ENCODE measurements around the gene ZFP36L2.

The ZFP36L2 gene, protein sequence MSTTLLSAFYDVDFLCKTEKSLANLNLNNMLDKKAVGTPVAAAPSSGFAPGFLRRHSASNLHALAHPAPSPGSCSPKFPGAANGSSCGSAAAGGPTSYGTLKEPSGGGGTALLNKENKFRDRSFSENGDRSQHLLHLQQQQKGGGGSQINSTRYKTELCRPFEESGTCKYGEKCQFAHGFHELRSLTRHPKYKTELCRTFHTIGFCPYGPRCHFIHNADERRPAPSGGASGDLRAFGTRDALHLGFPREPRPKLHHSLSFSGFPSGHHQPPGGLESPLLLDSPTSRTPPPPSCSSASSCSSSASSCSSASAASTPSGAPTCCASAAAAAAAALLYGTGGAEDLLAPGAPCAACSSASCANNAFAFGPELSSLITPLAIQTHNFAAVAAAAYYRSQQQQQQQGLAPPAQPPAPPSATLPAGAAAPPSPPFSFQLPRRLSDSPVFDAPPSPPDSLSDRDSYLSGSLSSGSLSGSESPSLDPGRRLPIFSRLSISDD

DNA sequence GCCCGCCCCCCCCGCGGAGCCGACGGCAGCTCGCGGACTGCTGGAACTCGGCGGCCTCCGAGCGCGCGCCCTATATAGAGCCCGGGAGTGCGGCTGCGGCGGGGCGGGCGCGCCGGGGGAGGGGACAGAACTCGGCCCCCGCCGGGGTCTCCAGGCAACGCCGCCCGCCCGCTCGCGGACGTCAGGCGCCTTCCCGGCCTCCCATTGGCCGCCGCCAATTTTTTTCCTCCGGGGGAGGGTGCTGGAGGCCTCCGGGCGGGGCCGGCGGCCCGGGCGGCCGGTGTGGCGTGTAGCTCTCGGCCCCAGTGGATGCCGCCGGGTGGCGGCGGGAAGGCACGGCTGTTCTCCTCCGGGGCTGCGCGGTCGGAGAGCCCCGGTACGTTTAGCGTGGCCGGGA lies at the start of gene ZFP36L2:
ZFP36L2 (minus strand) TSS at position 49 of the 397 bp plus-strand sequence. CDS start 291 bp downstream, outside the sequence.
- DNase-seq, result peak; percentile 85 to 96

- no peak for DNase-seq
Measured at GRCh38 chr2:43274721-43275120, 48.3 kb upstream of the ZFP36L2 start.

DNA sequence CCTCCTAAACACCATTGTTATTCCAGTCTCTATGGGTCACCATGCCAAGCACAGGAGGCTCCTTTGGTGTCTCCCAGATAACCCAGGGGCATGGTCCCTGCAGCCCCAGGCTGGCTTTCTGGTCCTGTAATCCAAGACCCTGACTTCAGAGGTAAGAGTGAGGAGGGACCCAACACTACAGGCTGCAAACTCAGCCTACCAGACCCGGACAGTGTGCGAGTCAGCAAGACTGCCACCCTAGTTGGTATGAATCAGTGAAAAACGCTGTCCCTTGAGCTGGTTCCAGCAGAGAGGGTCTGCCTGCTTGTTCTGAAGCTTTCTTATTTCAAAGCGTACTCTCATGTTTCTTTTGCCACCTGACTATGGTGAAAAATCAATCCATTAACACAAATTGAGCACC lies 47.6 kb upstream of the ZFP36L2 start:
- DNase-seq, result no peak

DNA sequence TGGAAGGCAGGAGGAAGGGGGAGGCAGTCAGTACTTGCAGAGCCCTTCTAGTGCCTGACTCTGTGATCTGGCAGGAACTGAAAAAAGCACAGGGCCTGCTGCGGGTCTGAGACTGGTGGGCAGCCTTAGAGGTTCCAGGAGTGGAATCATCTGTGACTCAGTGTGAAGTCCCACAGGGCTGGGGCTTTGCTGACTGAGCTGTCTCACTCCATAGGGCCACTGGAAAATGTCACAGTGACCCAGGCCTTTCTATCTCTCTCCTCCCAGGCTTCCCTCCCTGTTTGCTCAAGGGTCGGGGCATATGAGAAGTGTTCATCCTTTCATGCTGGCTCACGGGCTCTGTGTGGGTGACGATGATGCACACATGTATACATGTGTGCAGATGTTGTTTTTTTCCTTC lies 47.1 kb upstream of the ZFP36L2 start:
- DNase-seq, result no peak

GRCh38 chr2:43270930-43271615 lies 44.7 kb upstream of the ZFP36L2 start:
- no peak for DNase-seq

GRCh38 chr2:43270461-43270860 lies 44.1 kb upstream of the ZFP36L2 start:
- no peak for DNase-seq

DNA sequence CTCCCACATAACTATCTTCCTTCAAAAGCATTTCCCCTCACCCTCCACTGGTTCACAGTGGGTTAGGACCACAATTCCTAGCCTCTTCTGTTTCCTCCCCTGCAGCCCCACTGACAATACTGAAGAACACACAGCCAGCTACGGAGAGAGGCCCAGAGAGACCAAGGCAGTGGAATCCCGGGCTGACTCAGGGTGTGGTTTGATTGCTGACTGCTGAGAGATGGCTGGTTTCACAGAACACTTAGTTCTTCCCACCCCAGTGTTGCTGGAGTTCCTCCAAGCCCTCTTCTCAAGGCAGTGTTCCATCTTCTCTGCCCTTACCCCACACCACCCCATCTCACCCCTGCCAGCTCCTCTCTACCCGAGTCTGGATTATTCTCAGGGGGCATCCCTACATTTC lies 43.3 kb upstream of the ZFP36L2 start:
- DNase-seq, result no peak

GRCh38 chr2:43269074-43269572 lies 42.7 kb upstream of the ZFP36L2 start:
- DNase-seq, result no peak

DNA sequence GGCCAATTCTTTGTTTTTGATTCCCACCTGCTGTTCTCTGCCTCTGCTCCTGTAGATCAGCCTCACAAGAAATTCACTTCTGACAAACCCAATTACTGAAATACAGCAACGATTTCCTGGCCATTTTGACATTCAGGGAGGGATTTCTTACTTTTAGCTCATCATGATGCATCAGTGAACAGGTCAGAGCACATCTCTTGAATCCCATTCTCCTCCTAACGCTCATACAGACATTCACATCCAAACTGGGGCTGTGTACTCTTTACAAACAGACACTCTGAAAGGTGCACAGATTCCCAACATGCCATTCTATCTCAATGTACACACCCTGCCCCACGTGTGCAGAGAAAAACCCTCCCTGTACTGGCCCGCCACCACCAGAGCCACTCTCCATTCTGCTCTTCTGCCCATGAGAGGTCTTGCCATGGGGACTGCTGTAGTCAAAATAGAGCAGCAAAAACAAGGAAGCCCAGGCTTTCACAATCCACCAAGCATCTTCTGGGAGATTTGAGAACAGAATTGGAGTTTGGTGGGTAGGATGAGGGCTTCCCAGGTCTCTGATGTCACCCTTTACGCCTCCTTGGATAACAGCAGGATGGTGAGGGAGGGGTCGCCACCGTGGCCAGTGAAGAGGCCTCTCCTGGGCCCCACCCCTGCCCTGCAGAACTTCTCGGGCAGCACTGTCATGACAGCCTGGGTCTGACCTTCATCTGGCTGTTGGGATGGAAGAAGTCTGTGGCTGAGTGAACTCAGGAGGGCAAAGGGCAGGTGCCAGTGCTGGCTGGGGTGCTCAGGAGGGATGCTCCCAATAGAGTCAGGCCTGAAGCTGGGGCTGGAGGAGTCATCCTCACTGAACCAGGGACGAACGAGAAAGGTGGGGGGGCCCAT lies 41.9 kb upstream of the ZFP36L2 start:
- no peak for DNase-seq

GRCh38 chr2:43267381-43267780 lies 41.0 kb upstream of the ZFP36L2 start:
- no peak for DNase-seq

- DNase-seq, result no peak
Measured at GRCh38 chr2:43266711-43267111, 40.3 kb upstream of the ZFP36L2 start.

- DNase-seq, result no peak
Measured at GRCh38 chr2:43265421-43265820, 39.0 kb upstream of the ZFP36L2 start.

GRCh38 chr2:43265001-43265400 lies 38.6 kb upstream of the ZFP36L2 start:
- DNase-seq, result no peak

- DNase-seq, result no peak
Measured at GRCh38 chr2:43262951-43263350, 36.5 kb upstream of the ZFP36L2 start.

DNA sequence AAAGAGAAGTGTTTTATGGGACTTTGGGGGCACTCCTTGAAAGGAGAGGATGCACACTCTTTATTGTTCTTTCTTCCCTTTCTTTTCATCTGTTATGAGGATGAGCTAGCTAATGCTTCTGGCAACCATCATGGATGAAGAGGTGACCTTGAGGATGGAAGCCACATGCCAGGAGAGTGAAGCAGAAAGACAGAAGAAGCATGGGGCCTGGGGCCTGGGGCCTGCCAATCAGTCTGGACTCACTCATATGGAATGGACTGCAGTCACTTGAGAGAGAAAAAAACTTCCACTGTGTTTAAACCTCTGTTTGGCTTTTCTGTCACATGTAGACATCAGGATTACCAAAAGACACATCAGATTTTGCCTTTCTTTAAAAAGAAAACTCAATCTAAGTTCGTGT lies 35.8 kb upstream of the ZFP36L2 start:
- DNase-seq, result no peak

- DNase-seq, result no peak
Measured at GRCh38 chr2:43259512-43259911, 33.1 kb upstream of the ZFP36L2 start.

DNA sequence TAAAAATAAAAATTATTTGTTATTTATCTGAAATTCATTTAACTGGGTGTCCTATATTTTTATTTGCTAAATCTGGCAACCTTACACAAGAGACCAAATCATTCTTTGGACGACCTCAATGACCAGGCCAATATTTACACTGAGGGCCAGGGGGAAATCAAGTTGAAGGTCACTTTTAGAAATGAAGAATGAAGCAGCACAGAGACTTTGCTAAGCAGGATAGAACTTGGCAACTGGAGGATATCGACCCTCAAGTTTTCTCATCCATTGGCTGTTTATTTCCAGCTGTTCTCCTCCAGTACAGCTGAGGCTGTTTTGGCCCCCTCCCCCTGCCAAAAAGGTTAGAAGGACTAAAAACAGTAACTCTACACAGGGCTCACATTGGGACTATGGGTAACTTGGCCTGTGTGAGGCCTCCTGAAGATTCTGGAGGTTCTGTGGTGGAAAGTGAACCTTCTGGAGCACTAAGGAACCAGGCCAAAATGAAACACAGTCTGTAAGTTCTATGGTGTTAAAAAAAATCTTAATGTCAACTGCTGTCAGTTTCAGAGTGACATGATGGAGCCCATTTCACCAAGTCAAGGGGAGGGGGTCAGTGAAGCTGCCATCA lies 32.2 kb upstream of the ZFP36L2 start:
- DNase-seq, result no peak

DNA sequence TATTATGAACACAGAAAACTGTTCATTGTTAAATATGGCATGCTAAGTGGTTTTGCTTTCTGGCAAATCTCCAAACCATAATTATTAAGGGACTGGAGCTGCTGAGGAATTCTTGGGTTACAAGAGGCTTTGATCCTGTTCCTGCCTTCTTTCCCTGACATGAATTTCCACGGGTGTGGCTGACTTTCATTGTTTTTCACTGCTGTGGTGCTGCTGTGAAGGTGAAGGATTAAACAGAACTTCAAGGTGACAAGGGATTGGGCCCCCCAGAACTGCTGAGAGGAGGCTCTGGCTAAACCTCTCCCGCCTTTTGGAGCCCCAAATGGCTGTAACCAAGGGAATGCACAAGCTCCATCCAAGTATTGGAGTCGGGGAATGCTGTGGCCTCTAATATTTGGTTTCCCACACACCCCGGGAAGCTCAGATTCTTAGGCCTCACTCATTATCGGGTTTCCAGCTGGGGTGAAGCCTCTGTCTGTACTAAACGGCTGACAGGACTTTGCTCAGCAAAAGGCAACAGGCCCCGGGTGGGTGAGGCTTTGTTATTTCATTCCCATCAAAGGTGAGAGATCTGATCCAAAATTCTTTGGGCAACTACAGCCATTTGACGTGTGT lies 29.0 kb upstream of the ZFP36L2 start:
- no peak for DNase-seq

DNA sequence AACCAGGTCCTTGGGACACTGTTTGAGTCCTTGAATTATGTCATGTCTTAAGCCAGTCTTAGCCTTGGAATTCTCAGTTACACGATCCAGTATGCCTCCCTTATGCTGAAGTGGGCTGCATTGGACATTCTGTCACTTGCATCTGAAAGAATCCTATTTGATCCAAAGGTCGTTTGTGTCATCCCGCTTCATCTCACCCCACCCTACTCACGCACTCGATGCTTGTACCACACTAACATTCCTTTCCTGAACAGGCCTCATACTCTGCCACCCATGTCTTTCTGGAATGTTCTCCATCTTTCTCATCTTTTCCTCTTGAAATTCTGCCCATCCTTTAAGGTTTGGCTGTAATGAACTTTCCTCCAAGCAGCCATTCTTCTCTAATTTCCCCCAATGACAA lies 27.9 kb upstream of the ZFP36L2 start:
- no peak for DNase-seq

GRCh38 chr2:43251171-43251731 lies 24.8 kb upstream of the ZFP36L2 start:
- no peak for DNase-seq

DNA sequence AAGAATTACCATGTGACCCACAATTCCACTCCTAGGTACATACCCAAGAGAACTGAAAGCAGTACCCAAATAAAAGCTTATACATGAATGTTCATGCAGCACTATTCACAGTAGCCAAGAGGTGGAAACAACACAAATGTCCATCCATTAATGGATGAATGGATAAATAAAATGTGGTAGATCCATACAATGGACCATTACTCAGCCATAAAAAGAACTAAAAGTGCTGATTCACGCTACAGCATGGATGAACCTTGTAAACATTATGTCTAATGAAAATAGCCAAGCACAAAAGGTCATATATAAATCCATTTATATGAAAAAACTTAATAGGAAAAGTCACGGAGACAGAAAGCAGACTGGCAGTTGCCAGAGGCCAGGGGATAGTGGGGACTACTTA lies 23.6 kb upstream of the ZFP36L2 start:
- DNase-seq, result no peak

DNA sequence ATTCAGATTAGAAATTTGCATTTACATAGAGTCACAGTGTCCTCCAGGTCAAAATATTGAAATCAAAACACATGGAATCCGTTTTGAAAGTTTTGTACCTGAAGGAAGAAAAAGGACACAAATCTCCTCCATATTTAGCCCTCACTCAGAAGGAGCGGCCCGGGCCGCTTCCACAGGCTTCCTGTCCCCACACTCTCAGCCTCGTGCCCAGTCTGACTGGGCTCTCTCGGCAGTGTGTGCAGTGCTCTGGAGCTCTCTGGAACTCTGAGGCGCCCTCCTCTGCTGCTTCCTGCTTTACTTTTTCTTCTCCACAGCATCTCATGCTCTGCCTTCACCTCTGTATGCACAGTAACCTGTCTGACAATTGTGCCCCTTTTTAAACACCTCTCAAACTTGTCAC lies 22.2 kb upstream of the ZFP36L2 start:
- DNase-seq, result no peak
